RPMI8226 (cell line): ENCODE data around the gene ZCCHC7.

Experiments
- DNase-seq: peaks from one replicate; pipeline ENCODE4 v3.0.0-alpha.2; 2015

Gene ZCCHC7

DNA sequence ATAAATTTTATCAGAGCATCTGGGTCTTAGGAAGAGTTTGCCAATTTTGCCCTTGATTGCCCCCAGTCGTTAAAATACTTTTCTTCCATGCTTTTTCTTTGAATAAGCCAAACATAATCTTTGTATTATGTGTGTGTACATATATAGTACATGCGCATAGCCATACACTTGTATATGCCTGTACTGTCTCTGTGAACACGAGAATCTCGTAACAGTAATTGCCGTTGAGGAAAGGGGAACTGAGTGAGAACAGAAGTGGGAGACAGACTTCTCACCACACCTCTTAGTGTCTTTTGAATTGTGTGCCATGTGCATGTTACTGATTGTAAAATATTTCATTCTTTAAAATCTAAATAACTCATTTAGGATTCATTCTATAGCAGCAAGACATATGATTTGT, 222.5 kb downstream of the ZCCHC7 start:
- DNase-seq = no peak

DNA sequence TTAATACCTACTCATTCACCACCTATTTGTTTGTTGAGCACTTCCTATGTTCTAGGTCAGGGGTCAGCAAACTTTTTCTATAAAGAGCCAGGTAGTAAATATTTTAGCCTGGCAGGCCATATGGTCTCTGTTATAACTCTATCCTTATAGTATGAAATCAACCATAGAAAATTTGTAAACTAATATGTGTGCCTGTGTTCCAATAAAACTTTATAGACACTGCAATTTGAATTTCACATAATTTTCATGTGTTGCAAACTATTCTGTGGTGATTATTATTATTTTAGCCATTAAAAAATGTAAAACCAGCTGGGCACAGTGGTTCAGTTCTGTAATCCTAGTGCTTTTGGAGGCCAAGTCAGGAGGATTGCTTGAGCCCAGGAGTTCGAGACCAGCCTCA, 223.3 kb downstream of the ZCCHC7 start:
- no peak for DNase-seq

DNA sequence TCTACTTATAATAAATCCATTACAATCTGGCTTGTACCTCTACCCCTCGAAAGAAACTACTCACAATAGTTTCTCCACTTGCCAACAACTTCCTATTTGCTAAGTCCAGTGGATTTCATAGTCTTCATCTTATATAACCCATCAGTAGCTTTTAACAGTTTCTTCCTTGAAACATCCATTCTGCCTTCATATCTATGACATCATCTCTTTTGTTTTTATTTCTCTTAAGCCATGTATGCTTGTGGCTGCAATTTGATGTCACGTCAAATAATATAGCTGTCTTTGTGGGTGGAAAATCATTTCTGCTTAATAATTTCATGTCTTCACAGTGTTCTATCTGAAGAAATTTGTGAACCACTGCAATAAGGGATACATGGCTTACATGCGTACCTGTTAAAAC, 224.7 kb downstream of the ZCCHC7 start:
- DNase-seq = no peak

DNA sequence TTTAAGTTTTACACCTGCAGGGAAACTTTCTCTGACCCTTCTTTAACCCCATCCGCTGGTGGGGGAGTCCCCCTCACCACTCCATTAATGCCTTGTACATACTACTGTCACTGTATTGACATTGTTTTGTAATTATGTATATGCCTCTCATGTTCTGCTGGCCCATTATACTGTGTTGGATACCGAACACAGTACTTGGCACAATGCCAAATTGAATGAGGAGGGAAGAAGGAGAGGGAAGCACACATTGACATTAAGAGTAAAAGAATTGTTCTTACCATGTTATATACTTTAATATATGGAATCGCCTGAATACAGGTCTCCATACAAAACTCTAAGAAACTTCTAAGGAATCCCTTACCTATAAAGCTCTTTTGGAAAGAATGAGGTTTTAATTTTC, 228.5 kb downstream of the ZCCHC7 start:
- DNase-seq = no peak

DNA sequence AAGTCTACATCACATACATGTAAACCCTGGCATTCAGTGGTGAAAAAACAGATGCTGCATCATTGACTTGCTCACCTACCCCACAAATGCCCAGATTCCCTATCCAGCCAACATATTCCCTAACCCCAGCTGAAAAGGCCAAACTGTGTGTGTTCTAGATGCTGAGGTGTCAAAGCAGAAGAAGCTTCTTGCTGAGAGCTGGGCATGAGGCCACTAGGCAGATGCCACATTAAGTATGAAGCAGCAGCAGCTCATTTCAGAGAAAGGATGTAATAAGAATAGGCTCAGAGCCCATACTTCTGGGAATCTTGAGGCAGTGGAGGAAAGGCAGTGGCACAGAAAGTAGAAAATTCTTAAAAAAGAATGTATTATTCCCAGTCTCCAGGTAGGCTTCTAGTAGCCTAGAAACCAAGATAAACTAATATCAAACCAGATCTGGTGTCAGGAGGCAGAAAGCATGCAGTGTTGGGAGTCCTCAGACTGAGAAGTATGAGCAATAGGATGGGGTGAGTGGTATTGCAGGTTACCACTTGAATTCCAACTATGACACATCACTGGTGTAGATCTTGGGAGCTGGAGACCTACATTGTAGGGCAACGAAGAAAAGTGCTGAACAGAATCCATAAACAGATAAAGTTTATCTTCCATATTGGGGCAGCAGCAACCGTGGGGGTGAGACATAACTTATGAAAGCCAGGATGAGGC, 230.3 kb downstream of the ZCCHC7 start:
- DNase-seq = no peak

DNA sequence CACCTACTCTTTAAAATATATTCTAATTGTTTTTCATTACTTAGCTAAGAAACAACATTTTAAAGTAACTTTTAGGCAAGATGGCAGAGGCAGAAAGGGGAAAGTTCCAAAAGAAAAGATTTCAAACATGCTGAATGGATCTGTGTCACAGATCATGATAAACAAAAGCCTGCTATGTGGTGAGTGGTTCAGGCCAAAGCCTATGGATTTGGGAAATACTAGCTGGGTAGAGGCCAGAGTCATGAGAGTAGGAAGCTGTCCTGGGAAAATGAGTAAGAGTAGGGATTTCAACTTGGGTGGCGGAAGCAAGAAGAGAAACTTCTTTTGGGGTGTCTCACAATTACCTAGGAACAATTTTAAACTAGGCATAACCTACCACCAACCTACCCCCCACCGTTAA, 233.4 kb downstream of the ZCCHC7 start:
- DNase-seq = no peak

DNA sequence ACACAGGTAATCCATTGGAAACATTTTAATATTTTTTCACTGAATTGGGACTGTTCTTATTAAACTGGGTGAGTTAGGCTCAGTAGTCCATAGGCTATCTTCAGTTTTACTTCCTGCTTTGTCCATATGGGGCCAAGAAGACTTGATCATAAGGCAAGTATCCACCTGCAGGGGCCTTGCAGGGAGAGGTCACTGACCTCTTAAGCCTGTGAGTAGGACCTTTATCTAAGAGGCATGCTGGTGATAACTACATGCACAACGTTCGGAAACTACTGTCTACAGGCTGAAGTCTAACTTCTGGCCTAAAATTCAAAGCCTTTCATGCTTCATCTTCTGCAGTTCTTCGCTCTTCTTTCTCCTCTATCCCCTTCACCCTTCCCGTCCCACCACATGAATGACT, 242.1 kb downstream of the ZCCHC7 start:
- no peak for DNase-seq

DNA sequence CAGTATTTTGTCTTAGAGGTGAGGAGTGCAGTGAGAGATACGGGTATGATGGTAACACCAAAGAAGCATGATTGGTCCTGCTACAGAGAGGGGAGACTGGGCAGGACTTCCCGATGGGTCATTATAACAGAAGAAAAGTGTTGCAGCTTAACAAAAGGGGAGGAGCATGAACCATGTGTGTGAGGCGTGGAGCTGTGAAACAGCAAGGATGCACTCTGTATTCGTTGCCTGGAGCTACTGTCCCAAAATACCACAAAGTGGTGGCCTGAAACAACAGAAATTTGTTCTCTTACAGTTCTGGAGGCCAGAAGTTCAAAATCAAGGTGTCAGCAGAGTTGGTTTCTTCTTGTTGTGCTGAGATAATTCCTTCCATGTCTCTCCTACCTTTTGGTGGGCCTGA, 242.8 kb downstream of the ZCCHC7 start:
- DNase-seq = no peak

DNA sequence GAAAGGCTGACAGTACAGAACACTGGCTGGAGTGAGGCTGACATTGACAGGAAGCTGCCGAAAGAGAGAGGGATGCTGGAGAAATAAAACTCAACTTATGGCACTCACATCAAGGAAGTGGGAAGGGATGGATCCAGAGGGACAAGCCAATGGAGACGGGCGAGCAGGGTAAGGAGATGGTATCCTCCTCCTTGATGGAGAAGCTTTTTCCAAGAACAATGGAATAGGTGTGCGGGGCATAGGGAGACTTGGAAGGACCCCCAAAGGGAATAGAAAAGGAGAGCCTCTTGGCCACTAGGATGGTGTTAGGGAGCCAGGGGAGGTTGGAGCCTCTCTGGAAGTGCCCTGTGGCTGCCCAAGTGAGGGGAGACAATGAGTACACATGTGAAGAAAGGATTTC, 243.8 kb downstream of the ZCCHC7 start:
- no peak for DNase-seq

DNA sequence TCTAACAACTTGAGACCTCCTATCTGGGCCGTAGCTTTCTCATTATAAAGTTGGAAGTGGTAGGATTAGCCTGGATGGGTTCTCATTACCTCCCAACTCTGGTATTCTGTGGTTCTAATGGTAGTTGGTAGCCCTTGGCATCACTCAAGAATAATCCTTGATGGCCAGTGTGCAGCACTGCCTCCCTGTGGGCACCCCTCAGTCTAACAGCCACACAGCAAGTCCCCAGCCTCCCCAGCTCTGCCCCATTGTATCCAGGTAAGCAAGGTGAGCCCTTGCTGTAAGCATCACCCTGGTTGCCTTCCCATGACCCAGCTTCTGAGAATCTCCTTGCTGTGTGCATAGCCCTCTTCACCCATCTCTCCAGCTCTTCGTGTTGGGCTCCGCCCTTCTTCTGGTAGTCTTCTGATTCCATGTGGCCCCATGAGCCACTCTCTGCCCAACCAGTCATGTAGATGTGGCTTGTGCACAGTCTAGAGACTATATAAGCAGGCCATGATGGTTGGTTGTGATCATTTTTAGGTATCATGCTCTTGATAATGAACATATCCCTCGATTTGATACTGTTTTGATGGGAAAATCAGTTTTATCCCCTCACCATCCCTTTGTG, 244.5 kb downstream of the ZCCHC7 start:
- no peak for DNase-seq

DNA sequence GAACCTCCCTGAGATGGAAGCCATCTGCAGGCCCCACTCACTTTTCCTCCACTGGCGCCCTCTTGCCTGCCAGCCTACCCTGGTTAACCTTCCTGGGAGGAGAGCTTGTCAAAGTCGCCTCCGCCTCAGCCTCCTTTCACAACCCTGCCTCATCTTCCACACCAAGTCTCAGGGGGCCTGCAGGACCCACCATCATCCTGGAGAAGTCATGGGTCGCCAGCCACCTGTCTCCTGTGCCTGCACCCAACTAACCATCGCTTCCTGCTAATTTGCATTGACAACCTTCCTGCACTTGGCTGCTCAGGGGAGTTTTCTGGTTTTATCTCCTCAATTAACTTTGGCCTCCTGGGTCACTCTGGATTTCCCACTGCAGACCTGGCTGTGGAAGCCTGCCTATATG, 249.3 kb downstream of the ZCCHC7 start:
- no peak for DNase-seq

DNA sequence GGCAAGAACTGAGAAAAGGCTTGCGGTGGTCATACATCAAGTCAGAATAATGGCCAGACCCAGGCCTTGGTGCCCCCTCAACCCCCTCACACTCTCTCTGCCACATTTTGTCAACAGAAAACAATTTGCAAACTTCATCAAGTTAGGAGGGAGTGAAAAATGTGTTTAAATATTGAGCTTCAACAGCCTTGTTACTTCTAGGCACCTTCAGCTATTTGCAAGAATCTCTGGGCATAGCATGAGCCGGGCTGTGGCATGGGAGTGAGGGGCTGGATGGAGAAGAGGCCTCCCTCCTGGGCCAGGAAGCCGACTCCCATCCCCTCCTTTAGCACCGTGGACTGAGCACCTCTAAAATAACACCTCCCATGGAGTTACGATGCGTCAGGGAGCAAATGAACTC, 249.9 kb downstream of the ZCCHC7 start:
- DNase-seq = no peak

DNA sequence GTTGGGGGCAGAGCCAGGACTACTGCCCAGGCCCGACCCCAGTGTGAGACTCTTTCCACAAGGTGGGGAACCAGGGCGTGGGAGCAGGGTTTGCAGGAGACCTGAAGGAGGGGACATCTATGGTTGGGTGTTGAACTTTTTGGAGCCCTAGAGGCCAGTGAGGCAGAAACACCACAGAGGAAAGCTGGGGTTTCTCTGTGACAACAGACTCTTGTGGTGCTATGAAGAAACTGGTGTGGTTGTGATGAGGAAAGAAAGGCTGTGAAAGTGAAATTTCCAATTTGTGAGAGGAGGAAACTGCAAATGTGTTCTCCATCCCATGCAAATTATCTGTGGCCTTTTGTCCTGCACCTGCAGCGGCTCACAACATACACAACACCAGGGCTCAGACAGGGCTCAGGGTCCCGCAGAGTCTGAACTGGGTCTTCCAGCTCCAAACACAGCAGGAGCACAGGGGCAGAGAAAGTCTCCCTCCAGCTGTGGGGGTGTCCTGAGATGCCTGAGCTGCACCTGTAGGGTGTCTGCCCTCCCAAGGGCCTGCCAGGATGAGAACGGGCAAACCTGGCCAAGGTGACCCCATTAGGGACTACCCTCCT, 250.7 kb downstream of the ZCCHC7 start:
- DNase-seq = no peak

DNA sequence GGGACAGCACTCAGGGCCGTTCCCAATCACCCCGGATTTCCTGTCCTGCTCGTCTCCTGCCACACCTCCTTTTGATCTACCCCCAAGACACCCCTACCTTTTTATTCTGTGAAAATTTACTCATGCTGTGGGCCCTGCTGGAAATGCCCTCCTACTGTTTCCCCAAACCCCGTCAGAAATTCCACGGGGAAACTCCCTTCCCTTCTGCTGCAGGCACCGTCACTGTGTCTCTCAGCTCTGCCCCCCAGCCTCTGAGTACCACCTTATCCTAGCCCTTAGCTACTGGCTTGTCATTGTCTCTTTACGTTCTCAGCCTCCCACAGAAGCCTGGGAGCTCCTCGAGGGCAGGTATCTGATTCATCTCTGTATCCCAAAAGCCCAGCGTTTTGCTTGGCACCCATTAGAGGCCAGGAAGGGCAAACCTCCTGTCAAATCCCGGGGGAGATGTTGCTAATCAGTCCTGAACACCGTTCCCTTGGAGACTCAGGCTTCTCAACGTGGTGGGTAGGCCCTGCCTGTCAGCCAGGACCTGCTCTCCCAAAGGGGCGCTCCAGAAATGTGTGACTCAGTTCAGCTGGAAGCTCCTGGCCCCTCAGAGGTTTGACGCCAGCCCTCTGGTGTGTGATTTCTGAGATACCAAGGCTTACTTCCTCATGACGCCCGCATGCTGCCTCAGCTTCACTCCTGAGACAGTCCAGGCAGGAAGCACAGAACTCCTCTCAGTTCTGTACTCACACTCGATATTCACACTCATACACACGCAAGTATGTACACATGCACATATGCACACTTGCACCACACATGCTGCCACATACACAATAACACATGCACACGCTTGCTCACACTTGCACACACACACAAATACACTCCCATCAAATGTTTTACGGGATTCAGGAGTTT, 251.4 kb downstream of the ZCCHC7 start:
- DNase-seq = no peak

DNA sequence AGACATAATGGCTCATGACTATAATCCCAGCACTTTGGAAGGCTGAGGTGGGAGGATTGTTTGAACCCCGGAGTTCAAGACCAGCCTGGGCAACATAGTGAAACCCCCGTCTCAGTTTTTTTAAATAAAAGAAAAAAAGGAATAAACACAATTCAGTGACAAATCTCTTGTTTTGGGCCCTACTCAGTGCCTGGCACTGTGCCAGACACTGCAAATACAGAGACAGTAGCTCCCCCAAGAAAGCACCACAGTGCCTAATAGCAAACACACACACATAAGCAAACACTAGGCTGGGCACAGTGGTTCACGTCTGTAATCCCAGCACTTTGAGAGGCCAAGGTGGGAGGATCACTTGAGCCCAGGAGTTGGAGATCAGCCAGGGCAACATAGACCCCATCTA, 252.5 kb downstream of the ZCCHC7 start:
- DNase-seq = no peak

DNA sequence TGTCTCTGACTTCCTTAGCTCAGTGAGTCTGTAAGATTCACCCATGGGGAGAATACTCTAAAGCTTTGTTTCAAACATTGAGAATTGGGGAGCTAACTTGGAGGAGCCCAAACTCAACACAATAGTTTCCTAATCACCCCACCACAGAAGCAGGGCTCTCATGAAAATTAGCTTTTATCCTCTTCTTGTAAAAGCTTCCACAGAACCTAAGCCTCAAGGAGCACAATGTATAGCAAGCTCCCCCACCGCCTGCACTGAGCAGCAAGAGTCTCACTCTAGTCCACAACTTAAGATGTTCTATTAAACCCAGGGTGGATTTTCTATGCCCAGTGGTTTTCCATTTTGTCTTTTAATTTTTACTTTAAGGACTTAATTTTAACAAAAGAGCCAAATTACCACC, 253.2 kb downstream of the ZCCHC7 start:
- DNase-seq = no peak

DNA sequence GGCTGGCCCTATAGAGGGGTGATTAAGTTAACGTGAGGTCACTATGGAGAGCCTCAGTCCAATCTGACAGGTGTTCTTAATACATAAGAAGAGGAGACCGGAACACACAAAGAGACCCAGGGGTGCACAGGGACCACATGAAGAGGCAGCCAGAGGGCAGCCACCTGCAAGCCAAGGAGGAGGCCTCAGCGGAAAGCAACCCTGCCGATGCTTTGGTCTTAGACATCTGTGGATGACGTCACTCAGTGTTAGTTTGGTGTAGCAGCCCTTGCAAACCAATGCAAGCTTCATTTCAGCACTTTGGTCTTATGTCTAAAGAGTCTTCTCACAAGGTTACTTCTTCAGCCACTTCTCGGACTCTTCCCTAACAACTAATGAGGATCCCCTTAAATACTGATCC, 254.5 kb downstream of the ZCCHC7 start:
- DNase-seq = no peak

DNA sequence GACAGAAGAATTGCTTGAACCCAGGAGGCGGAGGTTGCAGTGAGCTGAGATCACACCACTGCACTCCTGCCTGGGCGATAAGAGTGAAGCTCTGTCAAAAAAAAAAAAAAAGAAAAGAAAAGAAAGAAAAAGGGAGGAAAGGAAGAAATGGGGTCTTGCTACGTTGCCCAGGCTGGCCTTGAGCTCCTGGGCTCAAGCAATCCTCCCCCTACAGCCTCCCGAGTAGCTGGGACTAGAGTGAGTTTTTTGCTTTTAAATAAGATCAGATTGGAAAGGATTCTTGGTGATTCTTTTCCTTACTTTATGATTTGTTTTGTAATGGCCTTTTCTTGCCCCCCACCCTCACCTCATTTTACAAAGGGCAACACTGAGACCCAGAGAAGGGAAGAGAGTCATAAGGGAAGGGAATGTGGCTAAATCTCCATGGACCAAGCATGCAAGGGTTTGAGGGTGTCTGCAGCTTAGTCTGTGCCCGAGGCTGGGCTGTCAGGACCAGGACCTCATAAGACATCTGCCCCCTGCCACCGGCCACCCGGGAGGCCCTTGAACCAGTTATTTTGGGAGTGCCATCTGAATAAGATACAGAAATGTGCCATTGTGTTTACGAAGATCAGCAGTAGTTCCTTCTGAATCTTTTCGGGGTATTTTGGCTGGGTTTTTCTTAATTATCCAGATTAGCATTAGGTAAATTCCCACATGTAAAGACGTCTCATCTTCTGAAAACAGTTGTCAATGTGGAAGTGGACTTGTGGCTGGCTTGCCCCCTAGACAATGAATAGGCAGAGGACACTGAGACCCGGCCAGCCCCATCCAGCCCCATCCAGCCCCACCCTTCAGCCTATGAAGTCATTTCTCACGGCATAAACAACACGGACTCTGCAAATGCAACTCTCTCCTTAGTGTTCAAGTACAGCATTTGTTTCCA, 257.6 kb downstream of the ZCCHC7 start:
- no peak for DNase-seq

DNA sequence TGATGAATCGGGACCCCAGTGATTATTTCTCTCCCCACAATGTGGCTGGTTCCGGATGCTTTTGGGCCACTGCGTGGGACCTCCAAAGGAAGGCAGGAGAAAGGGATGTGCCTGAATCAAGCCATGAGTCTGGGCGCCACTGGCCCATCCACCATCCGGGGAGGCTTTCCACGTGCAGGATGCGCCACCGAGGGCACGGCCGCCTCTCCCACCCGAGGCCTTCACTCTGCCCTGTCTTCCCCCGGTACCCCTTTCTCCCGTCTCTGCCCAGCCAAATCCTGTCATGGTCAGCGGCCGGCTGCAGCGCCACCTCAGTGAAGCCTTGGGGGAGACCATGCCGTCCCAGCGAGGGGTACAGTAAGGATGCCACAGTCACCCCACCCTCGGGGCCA, 258.2 kb downstream of the ZCCHC7 start:
- DNase-seq = no peak

DNA sequence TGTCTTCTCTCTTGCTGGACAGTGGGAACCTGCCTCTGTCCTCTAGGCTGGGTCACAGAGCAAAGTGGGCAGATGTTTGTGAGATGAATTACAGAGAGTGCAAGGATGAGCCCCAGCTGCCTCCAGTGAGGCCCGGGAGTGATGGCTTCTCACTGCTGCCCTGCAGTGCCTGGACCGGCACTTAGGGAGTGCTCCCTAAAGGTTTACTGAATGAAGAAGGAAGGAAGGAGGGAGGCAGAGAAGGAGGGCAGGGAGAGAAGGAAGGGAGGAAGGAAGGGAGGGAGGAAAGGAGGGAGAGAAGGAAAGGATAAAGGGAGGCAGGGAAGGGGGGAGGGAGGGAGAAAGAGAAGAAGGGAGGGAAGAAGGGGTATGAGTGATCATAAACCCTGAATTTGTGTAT, 259.5 kb downstream of the ZCCHC7 start:
- DNase-seq = no peak

DNA sequence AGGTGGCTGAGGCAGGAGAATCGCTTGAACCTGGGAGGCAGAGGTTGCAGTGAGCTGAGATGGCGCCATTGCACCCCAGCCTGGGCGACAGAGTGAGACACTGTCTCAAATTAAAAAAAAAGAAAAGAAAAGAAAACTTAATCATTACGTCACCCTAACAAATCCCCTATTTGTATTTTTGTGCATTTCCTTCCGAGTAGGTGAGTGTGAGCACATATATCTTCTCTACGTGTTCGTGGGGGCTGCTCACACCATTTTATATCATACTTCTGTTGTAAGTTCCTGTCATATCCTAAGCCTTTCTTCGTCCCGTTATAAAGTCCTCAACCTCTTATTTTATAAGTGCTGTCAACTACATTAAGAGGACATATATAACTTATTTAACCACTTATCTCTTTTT, 260.2 kb downstream of the ZCCHC7 start:
- DNase-seq = no peak

DNA sequence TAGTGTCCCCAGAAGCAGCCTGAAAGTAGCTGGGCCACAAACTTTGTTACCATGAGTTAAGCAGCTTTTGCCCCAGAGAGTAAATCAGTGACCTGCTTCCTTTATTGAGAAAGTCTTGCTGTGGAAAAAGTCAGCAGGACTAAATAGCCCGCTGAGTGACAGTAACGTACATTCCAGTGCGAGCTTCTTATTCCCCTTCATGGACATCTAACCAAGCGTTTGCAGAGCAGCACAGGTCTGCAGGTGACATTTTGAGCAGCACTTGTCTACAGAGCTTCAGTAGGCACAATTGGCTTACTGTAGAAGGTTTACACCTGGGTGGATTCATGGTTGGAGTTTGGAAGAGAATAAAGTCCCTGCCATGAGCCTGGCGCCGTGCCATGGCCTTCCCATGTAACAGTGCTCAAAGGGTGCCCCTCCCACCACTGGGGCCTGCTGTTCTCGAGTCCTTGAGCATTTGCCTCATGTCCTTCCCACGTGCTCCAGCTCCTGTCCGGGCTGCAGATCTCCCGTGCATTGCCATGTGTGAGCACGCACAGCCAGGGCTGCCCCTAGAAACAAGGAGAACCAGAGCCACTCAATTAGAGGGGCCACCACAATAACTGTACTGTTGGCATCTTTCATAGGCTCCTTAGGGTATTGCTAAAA, 260.8 kb downstream of the ZCCHC7 start:
- DNase-seq = no peak
